Mammary epithelial cell (primary cell): ENCODE data around the gene LCE1B.

Experiments
- EZH2 ChIP-seq: IDR thresholded peaks from 2 replicates; pipeline ENCODE4 v1.6.1; 2012; ENCODE audit warnings: low read length, inconsistent platforms, borderline replicate concordance
- TF ChIP-seq, protein P1 (sequence below), 2 donors: IDR thresholded peaks in 1 of 2; conservative IDR thresholded peaks in 1 of 2; 2 replicates each; pipeline ENCODE4 v1.5.1; 2011 to 2012; ENCODE audit warnings: inconsistent platforms in 2 of 2, low read length in 2 of 2, mild to moderate bottlenecking in 2 of 2, control low read depth in 1 of 2, low read depth in 1 of 2; ENCODE audit not compliant: insufficient read depth in 1 of 2; ENCODE audit errors: extremely low read depth in 1 of 2

DNA sequence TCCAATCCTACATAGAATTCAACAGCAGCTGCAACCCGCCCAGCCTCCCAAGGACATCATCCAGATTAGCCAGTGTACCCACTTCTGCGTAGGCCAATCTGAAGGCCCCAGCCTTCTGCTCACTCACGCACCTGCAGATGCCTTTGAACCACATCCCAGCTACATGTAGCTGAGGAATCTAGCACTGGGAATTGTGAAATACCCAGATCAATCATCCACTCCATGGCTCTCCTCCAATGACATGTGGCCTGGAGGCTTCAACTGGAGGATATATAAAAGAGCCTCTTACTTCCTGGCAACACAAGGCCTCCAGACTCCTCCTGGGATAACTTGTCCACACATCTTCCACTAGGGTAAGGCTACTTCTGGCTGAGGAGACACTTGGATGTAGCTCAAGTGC lies 30.8 kb downstream of the LCE1B start, which contains the start of gene LCE6A:
- TF ChIP-seq EZH2: no peak
- TF ChIP-seq, protein P1, sequence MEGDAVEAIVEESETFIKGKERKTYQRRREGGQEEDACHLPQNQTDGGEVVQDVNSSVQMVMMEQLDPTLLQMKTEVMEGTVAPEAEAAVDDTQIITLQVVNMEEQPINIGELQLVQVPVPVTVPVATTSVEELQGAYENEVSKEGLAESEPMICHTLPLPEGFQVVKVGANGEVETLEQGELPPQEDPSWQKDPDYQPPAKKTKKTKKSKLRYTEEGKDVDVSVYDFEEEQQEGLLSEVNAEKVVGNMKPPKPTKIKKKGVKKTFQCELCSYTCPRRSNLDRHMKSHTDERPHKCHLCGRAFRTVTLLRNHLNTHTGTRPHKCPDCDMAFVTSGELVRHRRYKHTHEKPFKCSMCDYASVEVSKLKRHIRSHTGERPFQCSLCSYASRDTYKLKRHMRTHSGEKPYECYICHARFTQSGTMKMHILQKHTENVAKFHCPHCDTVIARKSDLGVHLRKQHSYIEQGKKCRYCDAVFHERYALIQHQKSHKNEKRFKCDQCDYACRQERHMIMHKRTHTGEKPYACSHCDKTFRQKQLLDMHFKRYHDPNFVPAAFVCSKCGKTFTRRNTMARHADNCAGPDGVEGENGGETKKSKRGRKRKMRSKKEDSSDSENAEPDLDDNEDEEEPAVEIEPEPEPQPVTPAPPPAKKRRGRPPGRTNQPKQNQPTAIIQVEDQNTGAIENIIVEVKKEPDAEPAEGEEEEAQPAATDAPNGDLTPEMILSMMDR (conservative IDR thresholded peaks at IDR 0.05 in 1 of 2, IDR thresholded peaks at IDR 0.05 in 1 of 2; ENCODE audit: extremely low read depth in 1 of 2, insufficient read depth in 1 of 2, low read depth in 1 of 2, low read length in 2 of 2): no peak
